ENCODE measurements around the gene HMGCLL1.

- TF ChIP-seq CTCF (IDR thresholded peaks at IDR 0.05) (no peak), POLR2A (IDR thresholded peaks at IDR 0.05) (no peak), POLR2AphosphoS5 (IDR thresholded peaks at IDR 0.05) (no peak), EP300 (IDR thresholded peaks at IDR 0.05) (no peak)
Observed at GRCh38 chr6:55531496-55531895, 47.5 kb downstream of the HMGCLL1 start.
